ENCODE results near the gene ARVCF.

Gene ARVCF

GRCh38 chr22:20002128-20002527 is 14.5 kb downstream of the ARVCF start:
- TF ChIP-seq REST (IDR thresholded peaks at IDR 0.05; ENCODE audit: insufficient read depth in 1 of 2, low read depth in 2 of 2, low read length in 2 of 2) = no peak
- TF ChIP-seq FOXP2 (optimal IDR thresholded peaks at IDR 0.05; ENCODE audit: borderline replicate concordance, extremely low read depth, extremely low read length, insufficient read depth) = no peak
- no peak for TF ChIP-seq TAF1 (IDR thresholded peaks at IDR 0.05; ENCODE audit: borderline replicate concordance, insufficient read depth, low read length)
- no peak for TF ChIP-seq SIN3A (IDR thresholded peaks at IDR 0.05; ENCODE audit: borderline replicate concordance, insufficient read depth, low read length)
- TF ChIP-seq POLR2AphosphoS5 (IDR thresholded peaks at IDR 0.05; ENCODE audit: low read depth, low read length) = no peak

GRCh38 chr22:20001082-20001638 is 15.5 kb downstream of the ARVCF start:
- no peak for TF ChIP-seq REST (IDR thresholded peaks at IDR 0.05; ENCODE audit: insufficient read depth in 1 of 2, low read depth in 2 of 2, low read length in 2 of 2)
- TF ChIP-seq SIN3A (IDR thresholded peaks at IDR 0.05; ENCODE audit: borderline replicate concordance, insufficient read depth, low read length) = no peak
- no peak for TF ChIP-seq TAF1 (IDR thresholded peaks at IDR 0.05; ENCODE audit: borderline replicate concordance, insufficient read depth, low read length)
- TF ChIP-seq POLR2AphosphoS5 (IDR thresholded peaks at IDR 0.05; ENCODE audit: low read depth, low read length) = no peak
- no peak for TF ChIP-seq FOXP2 (optimal IDR thresholded peaks at IDR 0.05; ENCODE audit: borderline replicate concordance, extremely low read depth, extremely low read length, insufficient read depth)

- TF ChIP-seq TAF1 (IDR thresholded peaks at IDR 0.05; ENCODE audit: borderline replicate concordance, insufficient read depth, low read length) (no peak), REST (IDR thresholded peaks at IDR 0.05; ENCODE audit: insufficient read depth in 1 of 2, low read depth in 2 of 2, low read length in 2 of 2) (no peak)
These were observed 16.2 kb downstream of the ARVCF start for GRCh38 chr22:20000246-20001081.

- TF ChIP-seq TAF1 (IDR thresholded peaks at IDR 0.05; ENCODE audit: borderline replicate concordance, insufficient read depth, low read length) (no peak), REST (IDR thresholded peaks at IDR 0.05; ENCODE audit: insufficient read depth in 1 of 2, low read depth in 2 of 2, low read length in 2 of 2) (no peak), POLR2AphosphoS5 (IDR thresholded peaks at IDR 0.05; ENCODE audit: low read depth, low read length) (no peak), SIN3A (IDR thresholded peaks at IDR 0.05; ENCODE audit: borderline replicate concordance, insufficient read depth, low read length) (no peak), FOXP2 (optimal IDR thresholded peaks at IDR 0.05; ENCODE audit: borderline replicate concordance, extremely low read depth, extremely low read length, insufficient read depth) (no peak)
These were observed 17.4 kb downstream of the ARVCF start for GRCh38 chr22:19998991-19999820.

Measured in PFSK-1 (cell line).